ENCODE results near the gene JAKMIP2.

Gene JAKMIP2

DNA sequence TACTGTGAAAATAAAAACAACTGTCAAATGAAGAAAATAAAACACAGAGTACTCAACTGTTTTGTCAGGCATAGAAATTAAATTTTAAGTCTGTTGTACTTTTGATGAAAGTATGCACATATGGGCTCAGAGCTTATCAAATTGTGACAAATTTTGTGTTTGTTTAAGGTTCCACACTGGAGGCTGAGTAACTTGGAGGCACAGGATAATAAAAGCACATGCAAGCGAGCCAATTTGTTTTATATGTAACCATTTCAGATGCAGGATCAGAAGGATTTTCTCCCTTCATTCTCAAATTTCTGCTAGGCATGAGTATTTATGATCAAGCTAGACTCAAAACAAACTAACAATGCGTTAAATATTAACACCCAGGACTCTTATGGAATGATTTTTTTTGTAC, 87.8 kb downstream of the JAKMIP2 start:
- DNase-seq (ENCODE audit: low spot score) = no peak

DNA sequence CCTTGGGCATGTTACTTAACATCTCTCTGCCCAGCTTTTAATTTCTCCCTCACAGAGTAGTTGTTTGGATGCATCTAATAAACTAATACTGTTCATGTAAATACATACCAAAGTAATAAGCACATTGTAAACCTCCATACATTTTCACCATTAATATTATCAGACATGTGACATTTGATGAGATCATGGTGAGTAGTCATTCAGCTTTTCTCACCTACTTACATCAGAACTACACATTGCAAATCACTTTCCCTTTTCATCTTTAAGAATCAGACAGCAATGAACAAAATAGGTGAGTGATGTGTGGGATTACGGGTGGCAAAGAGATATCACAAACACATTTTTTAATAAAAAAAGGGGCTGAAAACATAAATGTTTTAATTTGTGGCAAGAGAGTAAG, 89.3 kb downstream of the JAKMIP2 start:
- DNase-seq (ENCODE audit: low spot score) = no peak

DNA sequence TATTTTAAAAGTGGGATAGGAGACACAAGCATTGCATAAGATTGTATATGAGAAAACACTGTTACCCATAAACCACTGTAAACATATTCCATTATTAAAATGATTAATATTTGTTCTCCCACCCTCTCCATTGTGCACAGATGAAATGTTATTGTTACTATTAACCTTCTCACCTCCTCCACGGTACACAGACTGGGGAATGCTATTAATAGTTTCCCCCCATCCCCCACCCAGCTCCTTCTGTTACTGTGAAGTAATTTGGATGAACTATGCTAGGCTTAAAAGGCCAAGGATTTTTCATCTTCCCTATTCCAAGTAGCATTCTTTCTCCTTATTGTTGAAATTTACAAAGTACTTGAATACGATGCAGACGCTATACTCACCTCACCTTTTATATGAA, 91.4 kb downstream of the JAKMIP2 start:
- DNase-seq (ENCODE audit: low spot score) = no peak

DNA sequence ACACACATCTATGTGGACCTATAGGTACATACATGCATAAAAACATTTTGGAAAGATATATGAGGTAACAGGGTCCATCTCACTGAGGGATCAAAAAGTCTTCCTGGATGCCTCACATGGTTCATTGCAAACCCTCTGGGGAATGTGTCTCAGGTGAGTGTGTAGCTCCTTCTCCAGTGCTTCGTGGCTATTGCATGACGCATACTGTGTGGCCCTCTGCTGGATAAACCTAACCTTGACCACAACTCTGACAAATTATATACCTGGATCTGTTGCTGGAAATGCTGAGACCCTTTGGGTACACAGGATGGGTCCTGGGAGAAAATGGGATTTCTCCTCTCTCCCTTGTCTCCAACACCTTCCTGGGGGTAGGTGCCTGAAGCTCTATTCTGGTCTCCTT, 91.9 kb downstream of the JAKMIP2 start:
- no peak for DNase-seq (ENCODE audit: low spot score)

DNA sequence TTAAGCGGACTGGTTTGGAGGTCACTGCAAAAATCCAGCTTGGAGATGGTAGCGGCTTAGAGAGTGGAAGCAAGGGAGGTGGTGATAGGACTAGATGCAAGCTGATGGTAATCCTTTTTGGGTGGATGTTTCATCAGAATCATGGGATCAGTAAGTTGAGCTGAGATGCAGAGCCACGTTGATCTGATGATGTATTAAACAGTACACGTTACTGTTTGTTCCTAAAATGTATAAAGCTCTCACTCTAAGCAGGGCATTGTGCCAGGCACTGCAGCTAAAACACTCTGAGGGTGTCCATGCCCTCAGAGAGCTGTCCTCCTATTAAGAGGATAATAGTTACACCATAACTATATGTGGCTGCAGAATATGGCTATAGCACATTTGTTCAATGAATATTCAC, 93.1 kb downstream of the JAKMIP2 start:
- no peak for DNase-seq (ENCODE audit: low spot score)

DNA sequence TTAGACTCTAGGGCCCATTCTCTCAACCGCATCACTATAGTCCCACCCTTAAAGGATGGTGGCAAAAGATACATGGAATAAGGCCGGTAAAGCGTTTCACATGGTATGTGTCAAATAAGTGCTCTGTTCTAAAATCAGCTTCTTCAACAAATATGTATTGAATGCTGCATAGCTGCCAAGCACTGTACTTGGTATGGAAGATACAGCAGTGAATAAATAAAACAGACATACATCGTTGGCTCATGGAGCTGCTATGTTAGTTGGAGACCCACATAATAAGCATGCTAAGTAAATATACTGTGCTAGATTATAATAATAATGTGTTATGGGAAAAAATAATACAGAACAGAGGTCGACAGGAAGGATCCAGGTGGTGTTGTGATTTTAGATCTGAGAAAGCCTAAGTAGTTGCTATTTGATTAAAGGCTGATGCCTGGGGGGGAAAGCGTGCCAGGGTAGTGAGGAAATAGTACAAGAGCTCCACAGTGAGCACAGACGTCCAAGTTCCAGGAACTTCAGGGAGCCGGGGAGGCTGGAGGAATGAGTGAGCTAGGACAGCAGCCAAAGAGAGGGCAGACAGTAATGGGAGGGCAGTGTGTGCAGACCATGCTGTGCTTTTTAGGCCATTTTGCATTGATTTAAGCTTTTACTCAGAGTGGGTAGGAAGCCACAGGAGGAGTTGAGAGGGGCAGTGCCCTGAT, 93.7 kb downstream of the JAKMIP2 start:
- peak; percentile 57 for DNase-seq (ENCODE audit: low spot score)

DNA sequence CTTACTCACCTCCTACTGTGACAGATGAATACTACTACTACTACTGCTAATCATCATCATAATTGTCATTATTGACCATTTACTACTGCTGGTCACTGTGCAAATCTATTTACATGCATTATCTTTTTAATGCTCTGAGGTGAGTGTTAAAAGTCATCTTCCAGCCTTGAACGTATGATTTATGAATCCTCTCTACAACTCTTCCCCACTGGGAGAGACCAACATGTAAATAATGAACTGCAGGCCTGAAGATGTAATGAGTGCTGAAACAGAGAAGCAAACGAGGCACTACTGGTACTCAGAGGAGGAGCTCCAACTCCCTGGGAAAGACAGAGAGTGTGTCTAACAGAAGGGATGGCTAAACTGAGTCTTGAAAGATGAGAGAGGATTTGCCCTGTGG, 95.4 kb downstream of the JAKMIP2 start:
- DNase-seq (ENCODE audit: low spot score) = no peak

DNA sequence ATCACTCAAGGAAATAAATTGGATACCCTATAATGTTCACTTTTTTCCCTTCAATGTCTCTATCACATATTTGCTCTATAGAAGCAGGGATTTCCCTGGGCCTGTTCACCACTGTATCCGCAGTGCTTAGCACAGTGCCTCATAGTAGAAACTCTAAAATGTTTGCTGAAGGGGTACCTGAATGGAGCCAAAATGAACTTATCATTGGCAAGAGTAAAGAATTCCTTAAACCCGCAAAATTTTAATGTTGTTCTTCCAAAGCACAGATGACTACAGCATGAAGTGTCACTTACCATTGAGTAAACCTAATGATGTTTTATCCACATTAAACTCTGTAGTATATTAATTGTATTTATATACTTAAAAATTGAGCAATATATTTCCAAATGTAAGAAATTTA, 96.1 kb downstream of the JAKMIP2 start:
- no peak for DNase-seq (ENCODE audit: low spot score)

DNA sequence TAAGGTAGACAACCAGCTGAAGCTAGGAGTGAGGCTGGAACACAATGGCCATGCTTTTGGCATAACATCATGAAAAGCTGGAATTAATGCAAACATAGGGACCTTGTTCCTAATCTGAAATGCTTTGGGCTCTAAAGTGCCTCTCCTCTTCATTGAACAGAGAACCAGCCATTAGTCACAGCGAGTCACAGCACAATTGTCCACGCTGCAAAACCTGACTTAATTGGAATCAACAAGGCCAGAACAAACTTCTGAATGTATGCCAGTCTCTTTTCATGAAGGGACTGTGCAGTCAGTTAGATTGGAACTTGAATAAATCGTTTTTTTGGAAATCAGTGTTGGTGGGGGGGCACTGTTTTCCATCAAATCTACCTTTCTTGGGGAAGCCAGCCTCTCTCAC, 96.5 kb downstream of the JAKMIP2 start:
- DNase-seq (ENCODE audit: low spot score) = peak; percentile 44

DNA sequence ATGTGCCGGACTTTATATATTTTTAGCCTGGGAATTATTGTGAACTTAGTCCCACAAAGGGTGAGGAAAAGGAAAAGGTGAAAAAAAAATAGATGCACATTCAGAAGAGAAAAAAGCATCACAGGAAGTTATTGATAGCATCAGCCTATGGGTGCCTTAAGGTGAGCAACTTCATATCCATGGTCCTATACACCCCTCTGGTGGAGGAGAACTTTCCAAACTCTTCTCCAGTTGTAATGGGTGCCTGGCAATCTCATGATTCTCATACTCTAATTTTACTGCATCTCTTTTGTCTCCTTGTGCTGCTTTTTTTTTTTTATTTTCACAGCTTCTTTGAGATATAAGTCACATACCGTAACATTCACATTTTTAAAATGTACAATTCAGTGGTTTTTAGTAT, 107.4 kb downstream of the JAKMIP2 start:
- DNase-seq (ENCODE audit: low spot score) = no peak

DNA sequence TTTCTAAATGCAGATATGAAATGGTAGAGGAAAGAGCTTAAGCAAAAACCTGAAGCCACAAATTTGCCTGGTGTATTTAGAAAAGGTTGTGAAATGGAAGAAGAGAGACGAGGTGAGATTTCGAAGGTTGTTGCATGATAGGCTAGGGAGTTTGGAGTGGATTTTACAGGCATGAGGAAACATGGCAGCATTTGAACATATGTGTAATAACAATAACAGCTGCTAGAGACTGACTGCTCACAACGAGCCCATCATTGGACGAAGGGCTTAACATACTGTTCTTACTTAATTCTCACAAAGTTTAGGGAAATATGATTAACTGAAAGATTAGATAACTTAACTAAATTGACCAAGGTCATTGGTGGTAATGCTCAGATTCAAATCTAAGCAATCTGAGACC, 108.1 kb downstream of the JAKMIP2 start:
- DNase-seq (ENCODE audit: low spot score) = no peak

DNA sequence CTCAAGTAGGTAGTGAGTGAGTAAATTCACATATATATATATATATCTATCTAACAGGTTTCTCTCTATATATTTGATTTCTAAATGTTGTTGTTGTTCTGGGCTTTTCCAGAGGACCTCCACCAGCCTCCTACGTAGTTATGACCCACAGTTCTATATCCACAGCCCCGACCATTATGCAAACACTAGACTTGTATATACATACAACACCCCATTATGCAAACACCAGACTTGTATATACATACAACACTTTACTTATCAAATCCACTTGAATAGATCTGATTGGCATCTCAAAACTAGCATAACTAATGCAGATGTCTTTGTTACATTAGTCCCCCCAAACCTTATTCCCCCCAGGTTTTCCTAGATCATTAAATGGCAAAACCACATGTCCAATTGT, 108.7 kb downstream of the JAKMIP2 start:
- DNase-seq (ENCODE audit: low spot score) = no peak

DNA sequence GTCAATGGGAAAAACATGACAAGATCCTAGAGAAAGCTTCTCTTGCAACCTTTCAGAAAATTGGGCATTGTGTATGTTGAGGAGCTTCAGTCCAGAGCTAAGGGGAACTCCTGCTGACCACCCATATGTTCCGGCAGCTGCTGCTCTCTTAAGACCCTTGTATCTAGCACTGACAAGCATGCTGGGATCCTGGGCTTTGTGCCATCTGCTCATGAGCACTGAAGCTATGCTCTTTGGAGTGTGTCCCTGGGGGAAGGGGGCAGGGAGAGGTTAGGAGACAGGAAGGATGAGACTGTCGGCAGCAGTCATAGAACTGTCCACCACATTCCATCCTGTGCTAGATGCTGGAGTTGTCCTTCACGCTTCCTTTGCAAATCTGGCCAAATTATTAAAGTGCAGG, 109.3 kb downstream of the JAKMIP2 start:
- peak; percentile 44 for DNase-seq (ENCODE audit: low spot score)

DNA sequence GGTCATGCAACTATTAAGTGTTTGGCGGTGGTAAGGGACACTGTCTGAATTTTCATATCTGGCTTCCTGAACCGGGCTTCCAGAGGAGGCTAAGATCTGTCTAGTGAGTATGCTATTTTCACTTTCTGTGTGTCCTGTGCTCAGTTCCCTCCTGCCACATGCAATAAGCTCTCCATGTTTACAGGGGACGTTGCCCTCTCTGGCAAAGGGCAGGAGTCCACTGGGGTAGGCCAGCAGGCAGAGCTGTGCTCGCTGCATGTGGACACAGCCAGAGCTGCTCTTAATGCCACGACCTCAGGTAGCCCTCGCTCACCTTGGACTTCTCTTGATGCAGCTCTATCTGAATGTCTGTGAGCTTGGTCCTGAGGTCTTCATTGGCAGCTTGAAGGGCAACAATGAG, 111.2 kb downstream of the JAKMIP2 start:
- no peak for DNase-seq (ENCODE audit: low spot score)

DNA sequence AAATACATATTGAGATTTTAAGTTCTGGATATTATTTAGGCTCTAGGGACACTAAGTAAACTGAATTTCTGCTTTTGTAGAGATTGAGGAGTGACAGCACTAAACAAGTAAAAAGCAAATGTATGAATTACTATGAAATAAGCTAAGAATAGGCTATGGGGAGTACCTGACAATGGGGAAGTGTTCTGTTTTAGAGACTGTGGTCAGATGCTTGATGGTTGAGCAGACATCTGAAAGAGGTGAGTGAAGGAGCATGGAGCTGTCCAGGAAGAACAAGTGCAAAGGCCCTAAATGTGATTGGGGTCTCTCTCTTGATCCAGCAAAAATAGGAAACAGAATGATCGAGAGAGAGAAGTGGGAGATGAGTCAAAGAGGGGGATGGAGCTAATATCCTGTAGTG, 111.7 kb downstream of the JAKMIP2 start:
- DNase-seq (ENCODE audit: low spot score) = no peak

DNA sequence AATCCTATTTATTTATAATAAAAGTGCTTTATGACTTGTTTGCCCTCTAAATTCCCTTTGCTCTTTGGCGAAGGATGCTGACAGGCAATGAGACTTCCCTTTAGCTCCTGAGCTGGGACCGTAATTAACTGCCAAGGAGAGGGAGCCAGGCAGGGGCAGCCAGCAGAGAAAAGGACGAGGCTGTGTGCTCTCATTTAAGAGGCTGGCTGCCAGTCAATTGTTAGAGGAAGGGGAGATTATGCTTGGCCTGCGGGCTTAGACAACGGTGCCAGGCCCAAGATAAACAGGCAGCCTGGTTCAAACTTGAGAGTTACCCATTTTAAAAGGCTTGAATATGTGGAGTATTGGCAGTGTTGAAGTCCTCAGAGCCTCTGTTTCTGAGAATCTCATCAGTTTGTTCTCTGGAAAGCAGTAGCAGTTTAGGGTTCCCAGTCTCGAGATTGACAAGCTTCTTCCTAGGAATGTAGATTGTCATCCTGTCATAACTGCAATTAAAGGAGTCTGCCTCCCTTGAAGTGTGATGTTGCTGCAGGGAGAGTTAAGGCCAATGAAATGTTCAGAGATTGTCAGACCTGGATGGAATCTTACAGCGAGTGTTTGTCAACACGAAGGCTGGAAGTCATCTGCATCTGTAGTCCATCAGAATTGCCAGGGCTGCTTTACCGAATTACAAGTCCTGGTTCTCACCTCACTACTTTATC, 113.2 kb downstream of the JAKMIP2 start:
- DNase-seq (ENCODE audit: low spot score) = peak; percentile 48

DNA sequence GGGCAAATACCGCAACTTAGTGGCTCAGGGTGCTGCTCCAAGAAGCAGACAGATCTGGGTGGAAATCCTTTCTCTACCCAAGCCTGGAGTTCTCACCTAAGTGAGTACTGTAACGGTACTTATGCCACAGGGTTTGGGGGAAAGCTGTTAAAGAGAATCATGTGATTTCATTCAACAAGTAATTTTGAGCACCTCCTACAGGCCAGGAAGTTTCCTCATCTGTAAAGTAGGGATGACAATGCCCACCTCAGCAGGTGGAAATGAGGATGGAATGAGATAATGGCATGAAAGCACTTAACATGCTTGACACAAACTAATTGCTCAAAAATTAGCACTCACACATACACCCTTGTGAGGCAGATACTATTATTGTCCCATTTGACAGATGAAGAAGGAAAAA, 114.1 kb downstream of the JAKMIP2 start:
- no peak for DNase-seq (ENCODE audit: low spot score)

DNA sequence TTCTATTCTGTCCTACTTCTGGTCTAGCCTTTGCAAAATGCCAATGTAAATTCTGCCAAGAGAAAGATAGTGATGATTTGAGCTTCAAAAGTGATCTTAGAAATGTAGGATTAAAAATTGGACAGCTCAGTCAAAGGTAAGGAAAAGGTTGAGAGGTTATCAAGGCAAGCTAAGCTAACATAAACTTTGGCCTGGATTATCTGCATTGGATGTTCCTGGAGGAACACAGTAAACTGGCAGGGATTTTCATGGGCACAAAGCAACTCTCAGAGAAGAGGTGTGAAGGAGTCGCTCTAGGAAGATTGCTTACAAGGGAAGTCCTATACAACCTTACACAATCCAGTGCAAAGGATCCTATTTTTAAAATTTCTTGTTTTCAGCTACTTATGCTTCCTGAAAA, 115.2 kb downstream of the JAKMIP2 start:
- DNase-seq (ENCODE audit: low spot score) = no peak

DNA sequence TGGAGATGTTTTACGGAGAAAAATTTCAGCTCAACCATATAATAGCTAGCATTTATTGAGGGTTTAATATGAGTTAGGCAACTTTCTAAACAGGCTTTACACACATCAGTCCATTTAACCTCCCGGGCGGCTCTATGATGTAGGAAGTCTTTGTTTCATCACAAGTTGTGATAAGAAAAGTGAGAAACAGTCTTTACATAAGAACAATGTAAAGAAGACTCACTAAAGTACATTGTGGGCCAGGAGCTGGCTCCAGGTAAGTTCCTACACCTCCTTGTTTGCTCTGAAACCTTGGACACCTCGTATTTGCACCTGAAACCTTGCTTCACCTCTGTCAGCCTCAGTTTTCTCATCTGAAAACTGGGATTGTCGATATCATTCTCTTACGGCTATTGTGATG, 116.1 kb downstream of the JAKMIP2 start:
- DNase-seq (ENCODE audit: low spot score) = no peak

DNA sequence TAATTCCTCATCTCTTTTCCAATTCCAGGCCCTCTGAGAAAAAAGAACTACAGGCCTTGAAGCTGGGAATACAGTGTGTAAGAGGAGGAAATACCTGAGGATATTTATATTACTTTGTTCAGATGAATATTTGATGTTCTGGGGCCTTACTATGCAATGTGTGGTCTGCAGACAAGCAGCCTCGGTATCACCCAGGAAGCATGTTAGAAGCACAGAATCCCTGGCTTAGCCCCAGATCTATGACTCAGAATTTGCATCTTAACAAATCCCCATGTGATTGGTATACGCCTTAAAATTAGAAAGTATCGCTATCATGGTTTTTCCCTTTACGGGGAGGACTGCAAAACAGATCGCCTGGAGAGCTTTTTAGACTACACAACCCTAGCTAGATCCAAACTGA, 121.0 kb downstream of the JAKMIP2 start:
- no peak for DNase-seq (ENCODE audit: low spot score)

DNA sequence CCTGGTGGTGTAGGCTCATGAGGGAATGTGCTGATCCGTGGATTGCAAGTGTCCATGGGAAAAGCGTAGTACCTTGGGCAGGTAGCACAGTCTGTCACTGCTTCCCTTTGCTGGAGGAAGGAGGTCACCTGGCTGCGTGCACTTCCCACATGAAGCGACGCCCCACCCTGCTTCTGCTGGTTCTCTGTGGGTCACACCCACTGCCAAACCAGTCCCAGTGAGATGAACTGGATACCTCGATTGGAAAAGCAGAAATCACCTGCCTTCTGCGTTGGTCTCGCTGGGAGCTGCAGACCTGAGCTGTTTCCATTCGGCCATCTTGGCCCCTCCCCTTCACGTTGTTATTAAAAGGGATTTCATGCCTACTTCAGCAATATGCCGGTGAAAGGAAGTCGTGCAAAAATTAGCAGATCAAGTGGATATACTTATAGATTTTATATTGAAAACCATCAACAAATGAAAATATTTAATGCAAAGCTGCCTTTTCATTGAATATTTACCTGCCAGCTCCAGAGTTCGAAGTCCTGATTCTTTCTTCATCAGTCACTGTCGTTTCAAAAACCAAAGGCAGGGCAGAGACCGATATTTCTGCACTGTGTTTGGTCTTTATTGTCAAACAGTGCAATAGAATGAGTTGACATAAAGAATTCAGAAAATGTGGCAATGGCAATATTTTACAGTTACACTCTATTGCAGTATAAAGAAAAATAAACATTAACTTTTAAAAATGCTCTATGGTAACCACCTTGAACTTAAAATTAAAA, 123.2 kb downstream of the JAKMIP2 start:
- no peak for DNase-seq (ENCODE audit: low spot score)

DNA sequence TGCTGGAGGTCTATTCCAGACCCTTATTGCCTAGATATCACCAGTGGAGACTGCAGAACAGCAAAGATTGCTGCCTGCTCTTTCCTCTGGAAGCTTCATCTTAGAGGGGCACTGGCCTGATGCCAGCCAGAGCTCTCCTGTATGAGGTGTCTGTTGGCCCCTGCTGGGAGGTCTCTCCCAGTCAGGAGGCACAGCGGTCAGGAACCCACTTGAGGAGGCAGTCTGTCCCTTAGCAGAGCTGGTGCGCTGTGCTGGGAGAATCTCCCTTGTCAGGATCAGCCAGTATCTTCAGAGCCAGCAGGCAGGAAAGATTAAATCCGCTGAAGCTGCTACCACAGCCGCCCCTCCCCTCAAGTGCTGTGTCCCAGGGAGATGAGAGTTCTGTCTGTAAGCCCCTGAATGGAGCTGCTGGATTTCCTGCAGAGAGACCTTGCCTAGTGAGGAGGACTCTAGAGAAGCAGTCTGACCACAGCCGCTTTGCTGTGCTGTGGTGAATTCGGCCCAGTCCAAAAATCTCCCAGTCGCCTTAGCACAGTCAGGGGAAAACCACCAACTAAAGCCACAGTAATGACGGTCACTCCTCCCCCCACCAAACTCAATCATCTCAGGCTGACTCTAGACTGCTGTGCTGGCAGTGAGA, 124.1 kb downstream of the JAKMIP2 start:
- DNase-seq (ENCODE audit: low spot score) = no peak

DNA sequence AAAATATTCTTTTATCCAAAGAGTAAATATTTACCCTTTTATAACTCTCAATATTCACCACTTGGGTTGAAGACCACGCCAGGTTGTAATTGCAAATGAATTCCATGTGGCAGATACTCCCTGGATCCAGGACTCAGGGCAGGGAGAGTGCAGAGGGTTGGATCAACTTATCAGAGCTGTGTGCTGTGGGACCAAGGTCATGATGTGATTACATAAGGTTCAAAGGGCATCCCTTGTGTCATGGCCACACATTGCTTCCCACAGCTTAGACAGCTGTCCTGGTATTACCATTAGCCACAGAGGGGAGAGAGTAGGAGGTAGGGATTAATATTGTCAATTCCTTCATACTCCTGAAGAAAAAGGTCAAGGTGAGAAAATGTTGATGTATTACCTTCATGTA, 133.9 kb downstream of the JAKMIP2 start:
- DNase-seq (ENCODE audit: low spot score) = no peak

Data from globus pallidus (tissue), 1 donor.